Mucosa of rectum (tissue), 2 donors: ENCODE measurements around the gene S100A13.
A peak's percentile ranks its signal among the peaks of the same experiment; 100 is the strongest.

Experiments used
- H3K27ac ChIP-seq, 2 donors: one replicate each; pipeline ENCODE4 v1.7.0; 2013; ENCODE audit warnings: inconsistent platforms in 2 of 2, low read depth in 2 of 2, low read length in 2 of 2
- H3K27me3 ChIP-seq, 2 donors: one replicate each; pipeline ENCODE4 v1.7.0; 2013; ENCODE audit warnings: low read length in 2 of 2; ENCODE audit not compliant: control insufficient read depth in 2 of 2, insufficient read depth in 2 of 2
- H3K36me3 ChIP-seq, 2 donors: one replicate each; pipeline ENCODE4 v1.7.0; 2013; ENCODE audit warnings: low read length in 2 of 2; ENCODE audit not compliant: control insufficient read depth in 2 of 2, insufficient read depth in 2 of 2
- H3K4me1 ChIP-seq, 2 donors: one replicate each; pipeline ENCODE4 v1.7.0; 2013; ENCODE audit warnings: low read length in 2 of 2, mild to moderate bottlenecking in 1 of 2; ENCODE audit not compliant: control insufficient read depth in 2 of 2, insufficient read depth in 2 of 2
- H3K4me3 ChIP-seq, 2 donors: one replicate each; pipeline ENCODE4 v1.7.0; 2013; ENCODE audit warnings: low read length in 2 of 2
- H3K9ac ChIP-seq, 2 donors: one replicate each; pipeline ENCODE4 v1.7.0; 2013; ENCODE audit warnings: low read length in 2 of 2, low read depth in 1 of 2, mild to moderate bottlenecking in 1 of 2
- H3K9me3 ChIP-seq, 2 donors: one replicate each; pipeline ENCODE4 v1.7.0; 2013; ENCODE audit warnings: low read length in 2 of 2; ENCODE audit not compliant: control insufficient read depth in 2 of 2
- donor health status: healthy.
- donor health status: Normal muscosa, but diverticular disease.

The S100A13 gene

GRCh38 chr1:153615406-153615805, 11.9 kb downstream of the S100A13 start:
- no peaks in the 10 kb centered on the region for H3K27me3 ChIP-seq
- H3K4me1 ChIP-seq = peaks cover 41 to 45% of the 10 kb centered on the region in 2 donors
- peak overlapping the region; percentile 81 to 91 for H3K9ac ChIP-seq
- no peaks in the 10 kb centered on the region for H3K9me3 ChIP-seq
- peaks cover 0 to 2% of the 10 kb centered on the region in 2 donors for H3K36me3 ChIP-seq
- peak overlapping the region; percentile 81 to 86 for H3K27ac ChIP-seq
- peak overlapping the region; percentile 67 to 72 for H3K4me3 ChIP-seq

- Histone ChIP-seq H3K36me3 (peaks cover 0 to 2% of the 10 kb centered on the region in 2 donors), H3K9me3 (no peaks in the 10 kb centered on the region), H3K27ac (peak overlapping the region; percentile 94 to 95), H3K9ac (peak overlapping the region in 1 of 2 donors; percentile 81), H3K4me3 (peak overlapping the region; percentile 67 to 72), H3K27me3 (no peaks in the 10 kb centered on the region), H3K4me1 (peaks cover 45 to 50% of the 10 kb centered on the region in 2 donors)
Observed at GRCh38 chr1:153614906-153615305, 12.4 kb downstream of the S100A13 start.

- H3K9ac ChIP-seq = peak overlapping the region; percentile 23 to 26
- H3K27ac ChIP-seq = peak overlapping the region; percentile 94 to 95
- H3K36me3 ChIP-seq = peaks cover 0 to 2% of the 10 kb centered on the region in 2 donors
- H3K4me3 ChIP-seq = peak overlapping the region; percentile 0 to 67
- H3K4me1 ChIP-seq = peaks cover 50 to 55% of the 10 kb centered on the region in 2 donors
- H3K9me3 ChIP-seq = no peaks in the 10 kb centered on the region
- H3K27me3 ChIP-seq = no peaks in the 10 kb centered on the region
Observed at GRCh38 chr1:153614189-153614900, 13.0 kb downstream of the S100A13 start.

- Histone ChIP-seq H3K4me1 (peaks cover 56 to 63% of the 10 kb centered on the region in 2 donors), H3K27ac (peak overlapping the region; percentile 94 to 95), H3K9ac (peak overlapping the region; percentile 42 to 74)
Observed at GRCh38 chr1:153613406-153613805, 13.9 kb downstream of the S100A13 start.

GRCh38 chr1:153612755-153613331, 14.5 kb downstream of the S100A13 start, which contains the start of gene S100A16:
TSS of gene S100A16 (minus strand) at chr1:153613137. CDS start at chr1:153608151, 4,986 bp downstream.
- Histone ChIP-seq H3K9ac (peak within 1 kb of the TSS; percentile 95 to 96), H3K4me1 (peaks cover 61 to 69% of the 10 kb centered on the region in 2 donors), H3K27me3 (no peaks in the 10 kb centered on the region), H3K4me3 (peak within 1 kb of the TSS; percentile 80 to 93), H3K9me3 (no peaks in the 10 kb centered on the region), H3K36me3 (peaks cover 2% of the 10 kb centered on the region in 2 donors), H3K27ac (peak within 1 kb of the TSS; percentile 94 to 95)

More at GRCh38 chr1:153613406-153613805, 13.9 kb downstream of the S100A13 start:
- Histone ChIP-seq H3K9me3 (no peaks in the 10 kb centered on the region), H3K36me3 (no peaks in the 10 kb centered on the region), H3K27me3 (no peaks in the 10 kb centered on the region), H3K4me3 (peak overlapping the region; percentile 80 to 93)

- Histone ChIP-seq H3K36me3 (peaks cover 6 to 7% of the 10 kb centered on the region in 2 donors), H3K9ac (peak overlapping the region; percentile 95 to 96), H3K9me3 (no peaks in the 10 kb centered on the region), H3K4me3 (peak overlapping the region; percentile 80 to 93), H3K4me1 (peaks cover 56 to 73% of the 10 kb centered on the region in 2 donors), H3K27ac (peak overlapping the region; percentile 94 to 95), H3K27me3 (no peaks in the 10 kb centered on the region)
Observed at GRCh38 chr1:153612111-153612754, 15.1 kb downstream of the S100A13 start.

GRCh38 chr1:153611356-153611755, 15.9 kb downstream of the S100A13 start:
- H3K4me1 ChIP-seq = peaks cover 47 to 67% of the 10 kb centered on the region in 2 donors
- H3K27ac ChIP-seq = peak overlapping the region; percentile 94 to 95
- H3K4me3 ChIP-seq = peak overlapping the region; percentile 80 to 93
- no peaks in the 10 kb centered on the region for H3K27me3 ChIP-seq
- peak overlapping the region; percentile 95 to 96 for H3K9ac ChIP-seq
- no peaks in the 10 kb centered on the region for H3K9me3 ChIP-seq
- H3K36me3 ChIP-seq = peaks cover 14 to 15% of the 10 kb centered on the region in 2 donors

- H3K4me3 ChIP-seq = peak overlapping the region; percentile 12 to 93
- H3K36me3 ChIP-seq = peaks cover 14 to 15% of the 10 kb centered on the region in 2 donors
- H3K9me3 ChIP-seq = no peaks in the 10 kb centered on the region
- no peaks in the 10 kb centered on the region for H3K27me3 ChIP-seq
- peak overlapping the region; percentile 95 to 97 for H3K27ac ChIP-seq
- peaks cover 44 to 62% of the 10 kb centered on the region in 2 donors for H3K4me1 ChIP-seq
- H3K9ac ChIP-seq = no peak overlapping the region
Observed at GRCh38 chr1:153610811-153611301, 16.4 kb downstream of the S100A13 start.

- Histone ChIP-seq H3K27me3 (no peaks in the 10 kb centered on the region), H3K4me1 (peaks cover 40 to 57% of the 10 kb centered on the region in 2 donors), H3K4me3 (peak overlapping the region in 1 of 2 donors; percentile 12), H3K9me3 (no peaks in the 10 kb centered on the region), H3K9ac (no peak overlapping the region), H3K36me3 (peaks cover 14 to 15% of the 10 kb centered on the region in 2 donors), H3K27ac (peak overlapping the region; percentile 95 to 97)
Observed at GRCh38 chr1:153610334-153610733, 17.0 kb downstream of the S100A13 start.
